GM12878 (cell line): Measurements from ENCODE around the gene GABARAPL2. TPM values are rescaled to one million over a fixed set of nuclear protein-coding genes. Genes with fewer than 3 reads are reported as not detected.

ENCODE experiments used
- ATAC-seq: fragments of 200-7000 bp; cut with Tn5 transposase; 3 replicates; pipeline ENCODE4 v1.9.1; 2020; ENCODE audit warnings: mild to moderate bottlenecking, moderate library complexity
- BruUV-seq: library from RNA; stranded (reverse); fragments of 400-500 nt; replicated peaks from 2 replicates; lab custom pipeline; 2021; lab: Mats Ljungman, UMichigan
- CTCF ChIA-PET: fragments of 300-600 bp; sonication (Branson Sonifier 250); formaldehyde crosslinking; extraction: SDS; loops from one replicate; lab custom pipeline; 2021; ENCODE audit warnings: inconsistent platforms; lab: Yijun Ruan, JAX
- POLR2A ChIA-PET: fragments of 350-600 bp; formaldehyde crosslinking; extraction: SDS; loops from one replicate; lab custom pipeline; 2021; ENCODE audit warnings: inconsistent platforms; lab: Charles Lee
- RAD21 ChIA-PET: fragments of 300-600 bp; sonication (Branson Sonifier 250); formaldehyde crosslinking; loops from one replicate; lab custom pipeline; 2023; ENCODE audit warnings: antibody characterized with exemption; ENCODE audit not compliant: unreplicated experiment; lab: Charles Lee
- SMC1A ChIA-PET: fragments of 300-600 bp; sonication (Branson Sonifier 250); formaldehyde crosslinking; loops from one replicate; lab custom pipeline; 2023; ENCODE audit not compliant: unreplicated experiment, uncharacterized antibody; lab: Charles Lee
- DNase-seq: peaks from one replicate; pipeline ENCODE4 v3.0.0-alpha.2; 2011; ENCODE audit warnings: low read depth, low spot score
- FAIRE-seq: peaks from 3 replicates; lab custom pipeline; 2011; peaks lifted over from hg19 to GRCh38; lab: Jason Lieb, UNC
- H2AFZ ChIP-seq: 2 replicates; pipeline ENCODE4 v1.6.0; 2011; ENCODE audit warnings: low read depth, low read length, control low read depth; ENCODE audit not compliant: control insufficient read depth
- H3K27ac ChIP-seq: 2 replicates; pipeline ENCODE4 v1.5.1; 2011; ENCODE audit warnings: control low read depth; ENCODE audit not compliant: control insufficient read depth, insufficient read depth
- H3K27me3 ChIP-seq, 2 experiments: replicated peaks in 1 of 2; 2 replicates each; pipeline versions ENCODE4 v1.6.0 to v1.6.1; 2011; ENCODE audit warnings: low read length in 1 of 2; ENCODE audit not compliant: control insufficient read depth in 2 of 2, insufficient read depth in 2 of 2
- H3K36me3 ChIP-seq, 2 experiments: 2 replicates each; pipeline ENCODE4 v1.5.1; 2011; ENCODE audit warnings: low read length in 1 of 2; ENCODE audit not compliant: control insufficient read depth in 2 of 2, insufficient read depth in 2 of 2
- H3K4me1 ChIP-seq: 2 replicates; pipeline ENCODE4 v1.6.1; 2011; ENCODE audit warnings: mild to moderate bottlenecking, low read length, moderate library complexity, mixed read lengths; ENCODE audit not compliant: control insufficient read depth, insufficient read depth
- H3K4me2 ChIP-seq: 2 replicates; pipeline ENCODE4 v1.6.0; 2011; ENCODE audit warnings: control low read depth; ENCODE audit not compliant: control insufficient read depth, insufficient read depth
- H3K4me3 ChIP-seq: fragments of 200-600 bp; sonication (generic); 2 replicates; pipeline ENCODE4 v1.5.1; 2016
- H3K79me2 ChIP-seq: 2 replicates; pipeline ENCODE4 v1.6.0; 2011; ENCODE audit warnings: low read length; ENCODE audit not compliant: control insufficient read depth, insufficient read depth
- H3K9ac ChIP-seq: 2 replicates; pipeline ENCODE4 v1.8.0; 2011; ENCODE audit warnings: low read length, control low read depth, mixed read lengths; ENCODE audit not compliant: control insufficient read depth, insufficient read depth
- H3K9me3 ChIP-seq: replicated peaks from 3 replicates; pipeline ENCODE4 v1.5.1; 2011; ENCODE audit warnings: mild to moderate bottlenecking, low read length; ENCODE audit not compliant: control insufficient read depth, insufficient read depth
- H4K20me1 ChIP-seq: 2 replicates; pipeline ENCODE4 v1.6.0; 2011; ENCODE audit not compliant: control insufficient read depth, insufficient read depth
- ATF7 ChIP-seq: fragments of 450-650 bp; IDR thresholded peaks from 2 replicates; pipeline ENCODE4 v1.6.1; 2016; ENCODE audit warnings: low read depth, mild to moderate bottlenecking
- BCL11A ChIP-seq: IDR thresholded peaks from 2 replicates; pipeline ENCODE4 v1.6.1; 2011; ENCODE audit warnings: low read depth, low read length
- CEBPZ ChIP-seq: fragments of 150-350 bp; IDR thresholded peaks from 2 replicates; pipeline ENCODE4 v1.6.1; 2016; ENCODE audit warnings: low read depth, low read length
- E4F1 ChIP-seq: fragments of 450-650 bp; IDR thresholded peaks from 2 replicates; pipeline ENCODE4 v1.6.1; 2018; ENCODE audit warnings: borderline replicate concordance, mild to moderate bottlenecking; ENCODE audit not compliant: partially characterized antibody
- ELK1 ChIP-seq: IDR thresholded peaks from 2 replicates; pipeline ENCODE4 v1.6.1; 2012; ENCODE audit warnings: low read depth, low read length, improper control_type of control experiment
- FOXK2 ChIP-seq: fragments of 450-650 bp; IDR thresholded peaks from 2 replicates; pipeline ENCODE4 v1.6.1; 2017; ENCODE audit warnings: mild to moderate bottlenecking, moderate library complexity
- PKNOX1 ChIP-seq: fragments of 450-650 bp; IDR thresholded peaks from 2 replicates; pipeline ENCODE4 v1.6.1; 2016; ENCODE audit warnings: mild to moderate bottlenecking
- SIX5 ChIP-seq: IDR thresholded peaks from 2 replicates; pipeline ENCODE4 v1.6.1; 2011; ENCODE audit warnings: mild to moderate bottlenecking, low read depth, low read length, moderate library complexity; ENCODE audit not compliant: severe bottlenecking
- TBL1XR1 ChIP-seq: IDR thresholded peaks from 2 replicates; pipeline ENCODE4 v1.6.1; 2012; ENCODE audit warnings: low read depth, low read length, improper control_type of control experiment
- ZZZ3 ChIP-seq: IDR thresholded peaks from 2 replicates; pipeline ENCODE4 v1.6.1; 2011; ENCODE audit warnings: low read depth; ENCODE audit not compliant: control insufficient read depth, insufficient read length
- WGBS: methylation state at CpG from one replicate; pipeline ENCODE4 v1.1.6; 2016; ENCODE audit warnings: low lambda C conversion rate; ENCODE audit not compliant: insufficient replicate concordance, insufficient coverage; ENCODE audit errors: missing lambda C conversion rate; 5-methylcytosine and 5-hydroxymethylcytosine counted together
- in situ Hi-C: fragments of 300-500 bp; cut with MboI; formaldehyde crosslinking; loops from 9 replicates; pipeline ENCODE4 v1.14.3; 2018; ENCODE audit warnings: mixed read lengths
- intact Hi-C: fragments of 100-400 bp; cut with micrococcal nuclease; formaldehyde crosslinking; loops from one replicate; pipeline ENCODE4 v1.14.2; 2022; ENCODE audit not compliant: unreplicated experiment
- polyA plus RNA-seq, 11 experiments: library from polyadenylated mRNA; depleted of rRNA in 4 of 11; unstranded in 6 of 11; stranded (reverse) in 5 of 11; fragments of >200 nt; fragmentation: Nextera tagmentation in 4 of 11; fragmentation: Illumina TruSeq in 1 of 11; extraction: Ambion mirVana in 4 of 11; extraction: Trizol in 1 of 11; gene quantifications; 1 replicate in 1 of 11; 2 replicates in 10 of 11; pipeline versions ENCODE4 v1.2.1 to v1.2.3, GENCODE V29; 2011 to 2016; ENCODE audit warnings: inconsistent platforms in 2 of 11, missing spikeins in 2 of 11, low read depth in 1 of 11
- total RNA-seq, 4 experiments: library from RNA; depleted of rRNA in 3 of 4; stranded (reverse); fragments of >200 nt in 3 of 4; fragmentation: Illumina TruSeq in 1 of 4; extraction: Trizol in 1 of 4; gene quantifications; 2 replicates each; pipeline versions ENCODE4 v1.2.1 to v1.2.3, GENCODE V29; 2013 to 2021

The GABARAPL2 gene
- total and polyA plus RNA-seq, 10 of the 15 experiments (the other 5 are each of a cell fraction or from before 2014, with no cell fraction given), result 61.9 to 359 (median 128) TPM

- in situ Hi-C loops, result no loop called here
- Histone ChIP-seq H4K20me1 (no peaks in the 10 kb centered on the region), H3K79me2 (no peaks in the 10 kb centered on the region), H2AFZ (no peak overlapping the region), H3K4me3 (no peak overlapping the region), H3K4me1 (no peaks in the 10 kb centered on the region), H3K9me3 (peaks cover 7% of the 10 kb centered on the region; the same call in 2 of the 3 replicates), H3K27ac (no peak overlapping the region), H3K36me3 (peaks cover 0 to 32% of the 10 kb centered on the region in 2 experiments), H3K9ac (no peak overlapping the region), H3K27me3 (no peaks in the 10 kb centered on the region), H3K4me2 (no peak overlapping the region)
- ATAC-seq (no peak), FAIRE-seq (no peak), DNase-seq (no peak)
- intact Hi-C loops, result no loop called here
- RAD21 ChIA-PET, result interaction anchor here (1.3 kb wide), 1 partner anchor 20 kb away, joined by 4 read pairs; no protein-coding TSS in a partner anchor
- SMC1A ChIA-PET, result interaction anchor here (0.8 kb wide), 1 partner anchor 22 kb away, joined by 3 read pairs; no protein-coding TSS in a partner anchor
- WGBS, result 97% methylated on average over 6 of the region's 6 CpGs
- no peak for TF ChIP-seq FOXK2
- TF ChIP-seq ATF7, result no peak
- TF ChIP-seq PKNOX1, result no peak
- no peak for TF ChIP-seq ELK1
- no peak for TF ChIP-seq CEBPZ
- no peak for TF ChIP-seq TBL1XR1
- no peak for TF ChIP-seq BCL11A
- TF ChIP-seq SIX5, result no peak
- no peak for TF ChIP-seq E4F1
- TF ChIP-seq ZZZ3, result no peak
- CTCF ChIA-PET, result interaction anchor here (1.7 kb wide), 1 partner anchor 22 kb away, joined by 5 read pairs; no protein-coding TSS in a partner anchor
- BruUV-seq, result TSS peak; percentile 22
- POLR2A ChIA-PET, result interaction anchor here (0.7 kb wide), 1 partner anchor 20 kb away, joined by 3 read pairs; no protein-coding TSS in a partner anchor
Observed at GRCh38 chr16:75599452-75600277, 33.5 kb downstream of the GABARAPL2 start.
